Measurements from ENCODE around the gene TEN1.

Gene TEN1

GRCh38 chr17:76008208-76008607 lies 29.2 kb downstream of the TEN1 start:
- DNase-seq = no peak

- no peak for DNase-seq
Observed at GRCh38 chr17:76008630-76009425, 29.8 kb downstream of the TEN1 start.

GRCh38 chr17:76009447-76009846 lies 30.4 kb downstream of the TEN1 start:
- no peak for DNase-seq

- no peak for DNase-seq
Observed at GRCh38 chr17:76009969-76010661, 31.1 kb downstream of the TEN1 start.

GRCh38 chr17:76011951-76012350 lies 32.9 kb downstream of the TEN1 start:
- DNase-seq = no peak

GRCh38 chr17:76013377-76013932 lies 34.4 kb downstream of the TEN1 start:
- no peak for DNase-seq

- peak; percentile 70 for DNase-seq
Observed at GRCh38 chr17:76014100-76014924, 35.3 kb downstream of the TEN1 start.

- DNase-seq = peak; percentile 83
Observed at GRCh38 chr17:76014925-76015261, 35.9 kb downstream of the TEN1 start.

GRCh38 chr17:76017481-76018339 lies 38.7 kb downstream of the TEN1 start:
- DNase-seq = no peak

- DNase-seq = no peak
Observed at GRCh38 chr17:76018340-76018680, 39.3 kb downstream of the TEN1 start.

- DNase-seq = no peak
Observed at GRCh38 chr17:76018801-76019200, 39.8 kb downstream of the TEN1 start.

- no peak for DNase-seq
Observed at GRCh38 chr17:76019833-76020467, 40.9 kb downstream of the TEN1 start.

GRCh38 chr17:76022285-76022684 lies 43.2 kb downstream of the TEN1 start:
- no peak for DNase-seq

- DNase-seq = no peak
Observed at GRCh38 chr17:76022973-76023899, 44.2 kb downstream of the TEN1 start.

- no peak for DNase-seq
Observed at GRCh38 chr17:76023900-76024237, 44.8 kb downstream of the TEN1 start.

GRCh38 chr17:76024353-76024752 lies 45.3 kb downstream of the TEN1 start:
- no peak for DNase-seq

- DNase-seq = no peak
Observed at GRCh38 chr17:76025294-76025693, 46.3 kb downstream of the TEN1 start.

- no peak for DNase-seq
Observed at GRCh38 chr17:76026714-76027158, 47.7 kb downstream of the TEN1 start.

GRCh38 chr17:76027159-76027839 lies 48.3 kb downstream of the TEN1 start, which contains the start of gene EVPL:
TSS of gene EVPL (minus strand) at chr17:76027306. CDS start at chr17:76027198, 108 bp downstream.
- no peak for DNase-seq
